ENCODE measurements around the gene SRSF10.

DNA sequence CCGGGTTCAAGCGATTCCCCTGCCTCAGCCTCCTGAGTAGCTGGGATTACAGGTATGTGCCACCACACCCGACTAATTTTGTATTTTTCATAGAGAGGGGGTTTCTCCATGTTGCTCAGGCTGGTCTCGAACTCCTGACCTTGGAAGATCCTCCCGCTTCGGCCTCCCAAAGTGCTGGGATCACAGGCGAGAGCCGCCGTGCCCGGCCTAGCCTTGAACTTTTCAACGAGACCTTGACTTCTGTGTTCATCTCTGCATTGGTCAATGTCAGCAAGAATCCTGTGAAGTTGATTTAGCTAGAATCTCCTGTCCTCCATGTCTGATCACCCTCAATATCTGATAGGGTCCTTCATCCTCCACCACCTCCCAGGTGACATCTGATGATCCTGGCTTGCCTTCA lies 55.5 kb downstream of the SRSF10 start:
- TF ChIP-seq POLR2A (IDR thresholded peaks at IDR 0.05; ENCODE audit: low read depth) = no peak
- TF ChIP-seq, protein P1, sequence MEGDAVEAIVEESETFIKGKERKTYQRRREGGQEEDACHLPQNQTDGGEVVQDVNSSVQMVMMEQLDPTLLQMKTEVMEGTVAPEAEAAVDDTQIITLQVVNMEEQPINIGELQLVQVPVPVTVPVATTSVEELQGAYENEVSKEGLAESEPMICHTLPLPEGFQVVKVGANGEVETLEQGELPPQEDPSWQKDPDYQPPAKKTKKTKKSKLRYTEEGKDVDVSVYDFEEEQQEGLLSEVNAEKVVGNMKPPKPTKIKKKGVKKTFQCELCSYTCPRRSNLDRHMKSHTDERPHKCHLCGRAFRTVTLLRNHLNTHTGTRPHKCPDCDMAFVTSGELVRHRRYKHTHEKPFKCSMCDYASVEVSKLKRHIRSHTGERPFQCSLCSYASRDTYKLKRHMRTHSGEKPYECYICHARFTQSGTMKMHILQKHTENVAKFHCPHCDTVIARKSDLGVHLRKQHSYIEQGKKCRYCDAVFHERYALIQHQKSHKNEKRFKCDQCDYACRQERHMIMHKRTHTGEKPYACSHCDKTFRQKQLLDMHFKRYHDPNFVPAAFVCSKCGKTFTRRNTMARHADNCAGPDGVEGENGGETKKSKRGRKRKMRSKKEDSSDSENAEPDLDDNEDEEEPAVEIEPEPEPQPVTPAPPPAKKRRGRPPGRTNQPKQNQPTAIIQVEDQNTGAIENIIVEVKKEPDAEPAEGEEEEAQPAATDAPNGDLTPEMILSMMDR (IDR thresholded peaks at IDR 0.05) = no peak

Measured in esophagus muscularis mucosa (tissue), 3 donors.